HepG2 (cell line): ENCODE results near the gene TMEM114. TPM values are rescaled to one million over a fixed set of nuclear protein-coding genes. Genes with fewer than 3 reads are reported as not detected.

ENCODE experiments used
- ATF3 ChIP-seq: sonication (generic); formaldehyde crosslinking; IDR thresholded peaks from 2 replicates; pipeline ENCODE4 v1.4.0; 2020; ENCODE audit warnings: missing genetic modification reagents
- BATF2 ChIP-seq: sonication (generic); formaldehyde crosslinking; IDR thresholded peaks from 2 replicates; pipeline ENCODE4 v1.8.0; 2022; ENCODE audit warnings: mild to moderate bottlenecking, missing genetic modification reagents, moderate library complexity
- EHMT2 ChIP-seq: fragments of 200-600 bp; sonication (generic); IDR thresholded peaks from 2 replicates; pipeline ENCODE4 v1.7.0; 2017; ENCODE audit warnings: antibody characterized with exemption, low read depth, low read length, borderline replicate concordance
- FOXA3 ChIP-seq: IDR thresholded peaks from 2 replicates; pipeline ENCODE4 v1.6.1; 2016; ENCODE audit warnings: missing genetic modification reagents, missing compliant biosample characterization
- FOXO1 ChIP-seq: sonication (generic); formaldehyde crosslinking; IDR thresholded peaks from 2 replicates; pipeline ENCODE4 v1.4.0; 2020; ENCODE audit warnings: missing genetic modification reagents
- GPN1 ChIP-seq: sonication (generic); formaldehyde crosslinking; IDR thresholded peaks from 2 replicates; pipeline ENCODE4 v1.5.1; 2020; ENCODE audit warnings: missing genetic modification reagents, borderline replicate concordance
- HDAC6 ChIP-seq: fragments of 200-600 bp; sonication (generic); IDR thresholded peaks from 2 replicates; pipeline ENCODE4 v1.7.0; 2017; ENCODE audit warnings: mild to moderate bottlenecking, antibody characterized with exemption, low read length, low read depth
- HMG20A ChIP-seq: IDR thresholded peaks from 2 replicates; pipeline ENCODE4 v1.6.1; 2016; ENCODE audit warnings: borderline replicate concordance
- KLF13 ChIP-seq: sonication (generic); formaldehyde crosslinking; IDR thresholded peaks from 2 replicates; pipeline ENCODE4 v1.4.0; 2020; ENCODE audit warnings: mild to moderate bottlenecking, missing genetic modification reagents
- MEIS1 ChIP-seq: sonication (generic); formaldehyde crosslinking; IDR thresholded peaks from 2 replicates; pipeline ENCODE4 v1.9.0; 2021; ENCODE audit warnings: mild to moderate bottlenecking, missing genetic modification reagents, moderate library complexity, borderline replicate concordance
- NKX3-1 ChIP-seq: sonication (generic); formaldehyde crosslinking; IDR thresholded peaks from 2 replicates; pipeline ENCODE4 v1.5.0; 2020; ENCODE audit warnings: missing genetic modification reagents
- SALL2 ChIP-seq: sonication (generic); formaldehyde crosslinking; IDR thresholded peaks from 2 replicates; pipeline ENCODE4 v1.8.1; 2023; ENCODE audit warnings: mild to moderate bottlenecking, missing genetic modification reagents, inconsistent platforms
- THRA ChIP-seq: sonication (generic); formaldehyde crosslinking; IDR thresholded peaks from 2 replicates; pipeline ENCODE4 v1.4.0; 2020; ENCODE audit warnings: missing genetic modification reagents, borderline replicate concordance
- YEATS2 ChIP-seq: sonication (generic); formaldehyde crosslinking; IDR thresholded peaks from 2 replicates; pipeline ENCODE4 v1.4.0; 2020; ENCODE audit warnings: missing genetic modification reagents, borderline replicate concordance
- ZBTB21 ChIP-seq: sonication (generic); formaldehyde crosslinking; IDR thresholded peaks from 2 replicates; pipeline ENCODE4 v1.4.0; 2020; ENCODE audit warnings: missing genetic modification reagents
- ZFP36L2 ChIP-seq: sonication (generic); formaldehyde crosslinking; IDR thresholded peaks from 2 replicates; pipeline ENCODE4 v1.4.0; 2020; ENCODE audit warnings: missing genetic modification reagents
- ZNF224 ChIP-seq: sonication (generic); formaldehyde crosslinking; IDR thresholded peaks from 2 replicates; pipeline ENCODE4 v1.5.0; 2020; ENCODE audit warnings: mild to moderate bottlenecking, missing genetic modification reagents
- ZNF430 ChIP-seq: sonication (generic); formaldehyde crosslinking; IDR thresholded peaks from 2 replicates; pipeline ENCODE4 v1.9.0; 2021; ENCODE audit warnings: mild to moderate bottlenecking, missing genetic modification reagents
- ZNF549 ChIP-seq: sonication (generic); formaldehyde crosslinking; IDR thresholded peaks from 2 replicates; pipeline ENCODE4 v1.5.0; 2020; ENCODE audit warnings: missing genetic modification reagents
- ZNF746 ChIP-seq: sonication (generic); formaldehyde crosslinking; IDR thresholded peaks from 2 replicates; pipeline ENCODE4 v1.8.0; 2022; ENCODE audit warnings: mild to moderate bottlenecking, missing genetic modification reagents
- ZNF766 ChIP-seq: sonication (generic); formaldehyde crosslinking; IDR thresholded peaks from 2 replicates; pipeline ENCODE4 v1.5.0; 2020; ENCODE audit warnings: missing genetic modification reagents, borderline replicate concordance
- ZNF790 ChIP-seq: sonication (generic); formaldehyde crosslinking; IDR thresholded peaks from 2 replicates; pipeline ENCODE4 v1.8.0; 2022; ENCODE audit warnings: missing genetic modification reagents, mild to moderate bottlenecking, borderline replicate concordance
- ZSCAN31 ChIP-seq: sonication (generic); formaldehyde crosslinking; IDR thresholded peaks from 2 replicates; pipeline ENCODE4 v1.5.0; 2020; ENCODE audit warnings: low read depth, mild to moderate bottlenecking, missing genetic modification reagents
- polyA plus RNA-seq, 8 experiments: library from polyadenylated mRNA; depleted of rRNA in 3 of 8; stranded (reverse) in 7 of 8; unstranded in 1 of 8; fragments of >200 nt; fragmentation: Illumina TruSeq in 4 of 8; extraction: Trizol in 4 of 8; gene quantifications; 2 replicates each; pipeline versions ENCODE4 v1.2.1 to v1.2.3, GENCODE V29; 2011 to 2016; ENCODE audit warnings: low read depth in 4 of 8, missing spikeins in 1 of 8, mixed read lengths in 1 of 8; ENCODE audit not compliant: insufficient read depth in 1 of 8
- total RNA-seq, 5 experiments: library from RNA; depleted of rRNA; stranded (reverse); fragments of >200 nt; fragmentation: Illumina TruSeq; extraction: Trizol; gene quantifications; 2 replicates each; pipeline ENCODE4 v1.2.3, GENCODE V29; 2016; ENCODE audit warnings: low read depth in 1 of 5
- TF ChIP-seq, protein P1 (sequence below), 2 experiments: sonication (generic) in 1 of 2; formaldehyde crosslinking in 1 of 2; IDR thresholded peaks; 2 replicates each; pipeline versions ENCODE4 v1.5.1 to v1.6.1; 2011 to 2020; ENCODE audit warnings: borderline replicate concordance in 1 of 2, low read depth in 1 of 2, low read length in 1 of 2, mild to moderate bottlenecking in 1 of 2, missing genetic modification reagents in 1 of 2, moderate library complexity in 1 of 2

The TMEM114 gene
- total and polyA plus RNA-seq, 2 of the 13 experiments (the other 11 are each of a cell fraction or from before 2014, with no cell fraction given): not detected

- TF ChIP-seq EHMT2: no peak
- peak; percentile 72; the same call in 1 of the 2 replicates for TF ChIP-seq THRA (CRISPR knock-in tag)
- 0 out of 2 replicates have a peak, but pooled peaks have one; percentile 41 for TF ChIP-seq ATF3
- peak; percentile 26; the same call in 1 of the 2 replicates for TF ChIP-seq FOXA3 (CRISPR knock-in tag)
- TF ChIP-seq HDAC6: no peak
- TF ChIP-seq ZSCAN31 (CRISPR knock-in tag): peak; percentile 93
- peak; percentile 18; the same call in 1 of the 2 replicates for TF ChIP-seq FOXO1 (CRISPR knock-in tag)
- no peak for TF ChIP-seq ZNF790
- peak; percentile 87; the same call in 1 of the 2 replicates for TF ChIP-seq NKX3-1
- TF ChIP-seq BATF2 (CRISPR knock-in tag): no peak
- TF ChIP-seq ZNF224 (CRISPR knock-in tag): peak; percentile 93
- TF ChIP-seq MEIS1 (CRISPR knock-in tag): peak; percentile 53; the same call in 1 of the 2 replicates
- no peak for TF ChIP-seq ZNF746 (CRISPR knock-in tag)
- no peak for TF ChIP-seq ZBTB21
- no peak; the same call in none of the 2 replicates for TF ChIP-seq ZNF430 (CRISPR knock-in tag)
- TF ChIP-seq ZNF766 (CRISPR knock-in tag): peak; percentile 81; the same call in 1 of the 2 replicates
- no peak; the same call in 1 of the 2 replicates for TF ChIP-seq ZNF549 (CRISPR knock-in tag)
- TF ChIP-seq GPN1 (CRISPR knock-in tag): no peak
- TF ChIP-seq, protein P1, sequence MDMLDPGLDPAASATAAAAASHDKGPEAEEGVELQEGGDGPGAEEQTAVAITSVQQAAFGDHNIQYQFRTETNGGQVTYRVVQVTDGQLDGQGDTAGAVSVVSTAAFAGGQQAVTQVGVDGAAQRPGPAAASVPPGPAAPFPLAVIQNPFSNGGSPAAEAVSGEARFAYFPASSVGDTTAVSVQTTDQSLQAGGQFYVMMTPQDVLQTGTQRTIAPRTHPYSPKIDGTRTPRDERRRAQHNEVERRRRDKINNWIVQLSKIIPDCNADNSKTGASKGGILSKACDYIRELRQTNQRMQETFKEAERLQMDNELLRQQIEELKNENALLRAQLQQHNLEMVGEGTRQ (IDR thresholded peaks at IDR 0.05; ENCODE audit: low read depth, low read length): no peak
- TF ChIP-seq, protein P1 (CRISPR knock-in tag; IDR thresholded peaks at IDR 0.05; ENCODE audit: borderline replicate concordance): peak; percentile 17; the same call in 1 of the 2 replicates
- TF ChIP-seq ZFP36L2 (CRISPR knock-in tag): peak; percentile 84; the same call in 1 of the 2 replicates
- peak; percentile 40 for TF ChIP-seq HMG20A (CRISPR knock-in tag)
- no peak for TF ChIP-seq KLF13
- TF ChIP-seq YEATS2 (CRISPR knock-in tag): peak; percentile 84; the same call in 1 of the 2 replicates
- TF ChIP-seq SALL2: peak; percentile 79
Observed at GRCh38 chr16:8621572-8622314, 31.4 kb upstream of the TMEM114 start, which contains the start of gene METTL22 (continued).
